Stomach (tissue), 9 donors: ENCODE results near the gene GALK1. TPM values are rescaled to one million over a fixed set of nuclear protein-coding genes. Genes with fewer than 3 reads are reported as not detected.

ENCODE experiments used
- DNase-seq, 2 donors: peaks; one replicate each; pipeline versions ENCODE4 v3.0.0 to v3.0.0-alpha.2; 2013 to 2019
- H3K27ac ChIP-seq, 5 donors: fragments of 200-600 bp in 4 of 5; sonication (generic) in 4 of 5; one replicate each; pipeline ENCODE4 v1.5.1; 2013 to 2019; ENCODE audit warnings: mild to moderate bottlenecking in 1 of 5, moderate library complexity in 1 of 5
- H3K27me3 ChIP-seq, 3 donors: fragments of 200-600 bp; sonication (generic); one replicate each; pipeline ENCODE4 v1.5.1; 2017 to 2019; ENCODE audit warnings: mixed run types in 1 of 3
- H3K36me3 ChIP-seq, 4 donors: fragments of 200-600 bp; sonication (generic); 1 replicate in 3 of 4; 2 replicates in 1 of 4; pipeline ENCODE4 v1.5.1; 2016 to 2019
- H3K4me1 ChIP-seq, 4 donors: fragments of 200-600 bp; sonication (generic); one replicate each; pipeline ENCODE4 v1.5.1; 2016 to 2019
- H3K4me3 ChIP-seq, 4 donors: fragments of 200-600 bp; sonication (generic) in 3 of 4; one replicate each; pipeline ENCODE4 v1.5.1; 2016 to 2019; ENCODE audit warnings: mild to moderate bottlenecking in 1 of 4
- H3K9me3 ChIP-seq, 4 donors: fragments of 200-600 bp; sonication (generic); one replicate each; pipeline ENCODE4 v1.5.1; 2016 to 2019
- CTCF ChIP-seq, 7 experiments: fragments of 450-650 bp in 4 of 7; fragments of 200-600 bp in 3 of 7; sonication (generic) in 3 of 7; IDR thresholded peaks; one replicate each; pipeline ENCODE4 v1.5.1; 2016 to 2019; ENCODE audit warnings: antibody characterized with exemption in 7 of 7, control low read depth in 2 of 7, mild to moderate bottlenecking in 1 of 7
- EP300 ChIP-seq: sonication (generic); formaldehyde crosslinking; IDR thresholded peaks from one replicate; pipeline ENCODE4 v1.6.1; 2017; ENCODE audit warnings: antibody characterized with exemption
- POLR2A ChIP-seq, 4 donors: fragments of 450-650 bp; IDR thresholded peaks; one replicate each; pipeline ENCODE4 v1.6.1; 2016; ENCODE audit warnings: antibody characterized with exemption in 4 of 4, control low read depth in 2 of 4, mild to moderate bottlenecking in 1 of 4, moderate library complexity in 1 of 4
- POLR2AphosphoS5 ChIP-seq, 3 donors: sonication (generic); formaldehyde crosslinking; IDR thresholded peaks; one replicate each; pipeline ENCODE4 v1.6.1; 2016; ENCODE audit warnings: antibody characterized with exemption in 3 of 3
- WGBS, 5 donors: extraction: QIAGEN DNeasy Blood & Tissue Kit in 3 of 5; methylation state at CpG; one replicate each; pipeline versions ENCODE4 v1.1.5 to v1.1.7; 2013 to 2018; 5-methylcytosine and 5-hydroxymethylcytosine counted together
- intact Hi-C: fragments of 100-400 bp; cut with DNase I; formaldehyde crosslinking; loops from one replicate; pipeline ENCODE4 v1.15.1; 2023; ENCODE audit warnings: low total_unique reads
- polyA plus RNA-seq, 3 donors: library from polyadenylated mRNA; stranded (reverse); fragments of 200-250 nt; gene quantifications; one replicate each; pipeline ENCODE4 v1.2.3, GENCODE V29; 2013
- total RNA-seq, 5 donors: library from RNA; depleted of rRNA; stranded (reverse); fragments of >200 nt; gene quantifications; one replicate each; pipeline versions ENCODE4 v1.1.0 to v1.2.3, GENCODE V29; 2014 to 2016
- donor health status: healthy with polysubstance abuse.
- donor health status: Bipolar disorder and iron deficiency.
- donor health status: healthy.

GALK1 gene
- total and polyA plus RNA-seq, 8 donors = 7.6 to 57.1 (median 34.5) TPM

DNA sequence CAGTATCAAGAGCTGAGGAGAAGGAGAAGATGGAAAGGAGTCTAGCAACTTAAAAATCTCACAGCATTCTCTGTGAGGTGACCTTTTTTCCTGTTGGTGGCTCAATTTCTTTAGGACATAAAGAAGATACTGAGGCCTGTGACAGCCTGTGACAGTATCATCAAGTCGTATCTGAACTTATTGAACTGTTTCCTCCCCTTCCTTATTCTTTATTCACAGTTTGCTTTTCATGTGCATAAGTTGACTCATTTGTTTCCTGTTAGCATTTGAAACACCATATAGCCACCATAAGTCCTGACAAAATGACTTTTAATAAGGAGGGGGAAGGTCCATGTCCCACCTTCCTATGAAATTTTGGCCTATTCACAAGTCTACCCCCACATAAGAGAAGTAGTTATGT, 28.5 kb upstream of the GALK1 start:
- H3K27ac ChIP-seq = no peak overlapping the region
- TF ChIP-seq POLR2A (IDR thresholded peaks at IDR 0.05) = no peak
- TF ChIP-seq EP300 = no peak
- TF ChIP-seq POLR2AphosphoS5 (IDR thresholded peaks at IDR 0.05) = no peak
- no peak for TF ChIP-seq CTCF (IDR thresholded peaks at IDR 0.05)
- H3K4me1 ChIP-seq = peaks cover 0 to 34% (median 24%) of the 10 kb centered on the region in 4 donors
- peaks cover 13 to 60% (median 47%) of the 10 kb centered on the region in 4 donors for H3K36me3 ChIP-seq
- DNase-seq = no peak
- H3K27me3 ChIP-seq = no peaks in the 10 kb centered on the region
- no peaks in the 10 kb centered on the region for H3K9me3 ChIP-seq
- H3K4me3 ChIP-seq = no peak overlapping the region
- intact Hi-C loops = no loop called here
- 63 to 76% (median 70%) methylated on average over 1 of the region's 1 CpG for WGBS, 5 donors

- Histone ChIP-seq H3K36me3 (peaks cover 0 to 44% (median 32%) of the 10 kb centered on the region in 4 donors), H3K9me3 (no peaks in the 10 kb centered on the region), H3K27ac (no peak overlapping the region), H3K4me3 (no peak overlapping the region), H3K27me3 (no peaks in the 10 kb centered on the region), H3K4me1 (peaks cover 12 to 55% (median 42%) of the 10 kb centered on the region in 4 donors)
- no peak for TF ChIP-seq CTCF (IDR thresholded peaks at IDR 0.05)
- no peak for TF ChIP-seq POLR2A (IDR thresholded peaks at IDR 0.05)
- TF ChIP-seq POLR2AphosphoS5 (IDR thresholded peaks at IDR 0.05) = no peak
- no peak for TF ChIP-seq EP300
- DNase-seq = no peak
- intact Hi-C loops = no loop called here
- WGBS, 5 donors = 82 to 89% (median 85%) methylated on average over 6 of the region's 6 CpGs
Observed at GRCh38 chr17:75791254-75791653, 26.3 kb upstream of the GALK1 start.

- H3K36me3 ChIP-seq = no peaks in the 10 kb centered on the region
- intact Hi-C loops = no loop called here
Observed at GRCh38 chr17:75785016-75785890, 20.3 kb upstream of the GALK1 start.

More at GRCh38 chr17:75785016-75785890, 20.3 kb upstream of the GALK1 start:
- peak; percentile 94 to 98 for DNase-seq
- TF ChIP-seq POLR2A (IDR thresholded peaks at IDR 0.05) = peak in 1 of 4 donors; percentile 49
- TF ChIP-seq EP300 = peak; percentile 98
- peak; percentile 94 to 96 (median 95) for TF ChIP-seq POLR2AphosphoS5 (IDR thresholded peaks at IDR 0.05)
- TF ChIP-seq CTCF (IDR thresholded peaks at IDR 0.05) = no peak
- Histone ChIP-seq H3K27me3 (no peaks in the 10 kb centered on the region), H3K9me3 (no peaks in the 10 kb centered on the region), H3K4me3 (peak overlapping the region; percentile 40 to 74 (median 64)), H3K4me1 (peaks cover 37 to 84% (median 66%) of the 10 kb centered on the region in 4 donors), H3K27ac (peak overlapping the region; percentile 97 to 100 (median 99))
- WGBS, 5 donors = 4 to 18% (median 6%) methylated on average over 20 to 42 of the region's 43 CpGs
